T-helper 1 cell treated with Interleukin-12 subunit alpha and Interleukin-12 subunit beta and Interleukin-4 antibody, amounts not matched to agents 30 ng/mL and 1 ng/mL, for 36 hours (primary cell): Measurements from ENCODE around the gene TYK2. TPM values are rescaled to one million over a fixed set of nuclear protein-coding genes. Genes with fewer than 3 reads are reported as not detected.
"Not testable (repeated sequence)": the region's sequence is repeated elsewhere in the genome, so short reads cannot be mapped to it uniquely, and the experiment has no call there.

Experiments
- intact Hi-C: fragments of 100-400 bp; cut with micrococcal nuclease; formaldehyde crosslinking; loops from one replicate; pipeline ENCODE4 v1.15.1; 2024
- total RNA-seq: library from RNA; stranded (reverse); gene quantifications from 2 replicates; pipeline ENCODE4 v1.2.3, GENCODE V29; 2022

The TYK2 gene
- total RNA-seq, 1 donor from 2014 or later = 336 TPM

GRCh38 chr19:10411224-10411623 is 30.9 kb upstream of the TYK2 start:
- intact Hi-C loops = not testable (repeated sequence)

DNA sequence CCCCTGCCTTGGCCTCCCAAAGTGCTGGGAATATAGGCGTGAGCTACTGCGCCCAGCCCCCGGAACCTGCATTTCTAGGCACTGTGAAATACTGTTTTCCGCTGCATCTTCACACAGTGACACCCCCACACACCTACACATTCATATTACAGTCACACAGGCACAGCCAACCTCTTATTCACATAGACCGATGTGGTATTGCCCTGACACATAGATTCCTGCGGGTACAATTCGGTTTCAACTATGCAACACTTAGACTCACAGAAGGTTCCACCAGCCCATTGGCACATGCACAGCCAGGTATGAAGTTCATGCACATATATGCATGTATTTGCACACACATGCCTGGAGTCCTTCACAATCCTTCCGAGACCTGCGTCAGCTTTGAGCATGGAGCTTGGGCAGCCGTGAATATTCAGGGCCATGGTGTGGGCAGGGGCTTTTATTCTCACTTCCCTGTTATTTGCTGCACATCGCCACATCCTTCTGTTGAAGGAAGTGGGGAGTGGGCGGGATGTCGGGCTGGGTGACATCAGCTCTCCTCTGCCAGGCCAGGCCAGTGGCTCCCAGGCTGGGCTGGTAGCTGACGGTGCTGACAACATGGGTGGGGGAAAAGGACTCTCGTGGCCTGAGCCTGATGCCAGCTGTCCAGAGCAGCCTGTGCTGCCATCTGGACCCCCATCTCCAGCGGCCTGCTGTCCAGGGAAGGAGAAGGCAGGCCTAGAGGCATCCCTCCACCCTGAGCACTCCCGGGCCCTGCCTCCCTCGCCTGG is 28.3 kb upstream of the TYK2 start:
- intact Hi-C loops = loop anchor here (1.0 kb wide), 2 partner anchors 8 to 20 kb away; no protein-coding TSS in a partner anchor

GRCh38 chr19:10407096-10407495 is 26.7 kb upstream of the TYK2 start:
- intact Hi-C loops = no loop called here

DNA sequence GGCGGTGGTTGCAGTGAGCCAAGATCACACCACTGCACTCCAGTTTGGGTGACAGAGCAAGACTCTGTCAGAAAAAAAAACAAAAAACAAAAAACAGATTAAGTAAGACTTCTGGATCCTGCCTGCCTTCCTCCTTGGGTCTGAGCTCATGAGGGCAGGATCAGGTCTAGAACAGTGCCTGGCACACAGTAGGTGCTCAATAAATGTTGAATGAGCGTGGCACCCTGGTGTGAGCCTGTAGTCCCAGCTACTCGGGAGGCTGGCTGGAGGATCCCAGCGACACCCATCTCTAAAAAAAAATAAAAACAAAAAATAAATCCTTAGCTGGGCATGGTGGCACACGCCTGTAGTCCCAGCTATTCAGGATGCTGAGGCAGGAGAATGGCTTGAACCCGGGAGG is 25.8 kb upstream of the TYK2 start:
- intact Hi-C loops = no loop called here

GRCh38 chr19:10404888-10405820 is 24.8 kb upstream of the TYK2 start:
- intact Hi-C loops = loop anchor here (1.0 to 5.0 kb wide), 6 partner anchors 7 to 1102 kb away; partner anchors contain the start of gene ZNF653

DNA sequence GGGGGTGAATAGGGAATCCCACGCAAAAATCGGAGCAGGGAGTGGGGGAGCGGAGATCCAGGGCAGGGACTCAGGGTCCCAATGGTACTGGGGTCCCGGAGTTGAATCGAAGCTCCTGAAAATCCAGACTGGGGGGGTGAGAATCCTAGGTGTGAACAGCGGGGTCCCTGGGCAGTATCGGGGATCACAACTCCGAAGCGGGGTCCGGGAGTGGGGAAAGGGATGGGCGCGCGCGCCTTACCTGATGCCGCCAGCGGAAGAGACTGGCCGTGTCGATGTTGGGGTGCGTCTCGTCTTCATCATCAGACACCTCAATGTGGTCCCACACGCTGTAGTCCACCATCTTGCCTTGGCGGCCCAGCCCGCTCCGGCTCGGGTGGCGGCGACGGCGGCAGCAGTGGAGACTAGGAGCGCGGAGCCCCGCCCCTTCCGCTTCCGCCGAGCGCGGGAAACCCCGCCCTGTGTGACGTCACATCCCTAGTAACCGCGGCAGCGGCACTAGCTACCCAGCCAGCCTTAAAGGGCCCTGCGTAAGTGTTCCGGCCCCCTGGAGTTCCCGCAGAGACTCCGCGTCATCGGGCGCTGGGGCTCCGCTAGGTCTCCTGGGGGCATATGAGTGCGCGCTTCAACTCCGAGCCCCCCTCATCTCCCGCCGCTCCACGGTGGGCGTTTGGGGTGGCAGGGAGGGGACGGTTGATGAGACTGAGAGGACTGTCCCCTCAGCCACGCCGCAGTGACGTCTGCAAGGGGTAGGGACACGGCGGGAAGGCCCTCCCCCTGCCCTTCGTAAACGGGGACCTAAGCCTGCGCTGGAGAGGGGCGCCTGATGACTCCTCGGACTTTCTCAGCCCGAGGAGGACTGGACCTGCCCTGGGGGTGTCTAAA is 23.0 kb upstream of the TYK2 start, which contains the start of gene CDC37:
CDC37 (minus strand) TSS at position 406 of the 885 bp plus-strand sequence; CDS start at position 343, 63 bp downstream.
- intact Hi-C loops = loop anchor here (1.0 to 5.0 kb wide), 16 partner anchors 9 to 1104 kb away; partner anchors contain the start of genes ILF3, RAVER1, TYK2 and ZNF653

- intact Hi-C loops = loop anchor here (1.0 to 5.0 kb wide), 11 partner anchors 14 to 1105 kb away; partner anchors contain the start of genes ILF3, RAVER1, TYK2 and ZNF653
Observed at GRCh38 chr19:10402441-10403038, 22.2 kb upstream of the TYK2 start.

- intact Hi-C loops = loop anchor here (5.0 kb wide), 1 partner anchor 1107 kb away; the partner anchor contains the start of gene ZNF653
Observed at GRCh38 chr19:10399878-10400277, 19.5 kb upstream of the TYK2 start.

- intact Hi-C loops = not testable (repeated sequence)
Observed at GRCh38 chr19:10399340-10399739, 19.0 kb upstream of the TYK2 start.

- intact Hi-C loops = no loop called here
Observed at GRCh38 chr19:10398819-10399218, 18.4 kb upstream of the TYK2 start.

DNA sequence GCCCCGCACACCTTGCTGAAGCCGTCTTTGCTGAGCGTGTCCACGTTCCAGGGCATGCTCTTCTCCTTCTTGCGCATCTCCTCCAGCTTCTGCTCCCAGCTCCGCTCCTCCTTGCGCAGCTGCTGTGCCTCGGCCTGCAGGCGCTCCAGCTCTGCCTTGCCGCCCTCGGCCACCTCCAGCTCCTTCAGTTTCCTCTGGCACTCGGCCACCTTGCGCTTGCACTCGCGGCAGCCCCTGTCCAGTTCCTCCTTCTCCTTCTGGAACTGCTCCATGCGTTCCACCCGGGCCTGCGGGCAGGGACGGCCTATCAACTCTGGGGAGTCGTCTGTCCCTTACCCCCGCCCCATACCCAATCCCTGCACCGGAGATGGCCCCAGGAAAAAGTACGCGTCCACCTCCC is 15.5 kb upstream of the TYK2 start:
- intact Hi-C loops = no loop called here

- intact Hi-C loops = no loop called here
Observed at GRCh38 chr19:10395436-10395835, 15.1 kb upstream of the TYK2 start.

GRCh38 chr19:10395003-10395402 is 14.6 kb upstream of the TYK2 start:
- intact Hi-C loops = no loop called here

DNA sequence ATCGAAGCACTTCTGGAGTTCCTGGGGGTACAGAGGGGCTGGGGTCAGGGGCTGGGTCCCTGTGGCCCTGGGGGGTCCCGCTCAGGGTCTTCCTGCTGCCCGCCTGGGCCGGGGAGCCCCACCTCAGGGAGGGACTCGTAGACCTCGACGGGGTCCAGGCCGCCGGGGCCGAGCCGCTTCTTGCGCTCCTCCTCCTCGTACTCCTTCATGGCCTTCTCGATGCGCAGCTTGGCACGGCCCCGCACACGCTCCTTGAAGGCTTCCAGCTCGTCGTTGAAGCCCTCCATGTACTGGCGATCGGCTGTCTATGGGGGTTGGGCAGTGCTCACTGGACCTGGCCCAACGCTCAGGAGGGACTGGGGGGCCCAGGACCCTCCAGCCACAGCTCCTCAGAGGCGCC is 12.8 kb upstream of the TYK2 start:
- intact Hi-C loops = no loop called here

DNA sequence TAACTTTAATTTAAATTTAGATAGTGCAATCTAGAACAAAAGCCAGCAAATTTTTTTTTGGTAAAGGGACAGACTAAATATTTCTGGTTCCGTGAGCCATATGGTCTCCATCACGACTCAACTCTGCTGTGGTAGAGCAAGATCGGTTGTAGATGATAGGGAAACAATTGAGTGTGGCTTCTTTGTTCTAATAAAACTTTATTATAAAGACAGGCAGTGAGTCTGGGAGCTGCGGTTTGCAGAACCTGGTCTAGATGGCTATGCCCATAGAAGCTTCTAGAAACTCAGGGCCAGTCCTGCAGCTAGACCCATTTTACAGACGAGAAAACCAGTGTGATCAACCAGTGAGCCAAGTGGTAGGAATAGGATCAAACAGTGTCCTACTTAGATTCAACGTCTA is 11.7 kb upstream of the TYK2 start:
- intact Hi-C loops = no loop called here

- intact Hi-C loops = loop anchor here (2.0 kb wide), 1 partner anchor 460 kb away; no protein-coding TSS in a partner anchor
Observed at GRCh38 chr19:10390652-10391286, 10.4 kb upstream of the TYK2 start.

GRCh38 chr19:10389863-10390262 is 9.5 kb upstream of the TYK2 start:
- intact Hi-C loops = loop anchor here (1.0 to 2.0 kb wide), 3 partner anchors 121 to 459 kb away; no protein-coding TSS in a partner anchor

DNA sequence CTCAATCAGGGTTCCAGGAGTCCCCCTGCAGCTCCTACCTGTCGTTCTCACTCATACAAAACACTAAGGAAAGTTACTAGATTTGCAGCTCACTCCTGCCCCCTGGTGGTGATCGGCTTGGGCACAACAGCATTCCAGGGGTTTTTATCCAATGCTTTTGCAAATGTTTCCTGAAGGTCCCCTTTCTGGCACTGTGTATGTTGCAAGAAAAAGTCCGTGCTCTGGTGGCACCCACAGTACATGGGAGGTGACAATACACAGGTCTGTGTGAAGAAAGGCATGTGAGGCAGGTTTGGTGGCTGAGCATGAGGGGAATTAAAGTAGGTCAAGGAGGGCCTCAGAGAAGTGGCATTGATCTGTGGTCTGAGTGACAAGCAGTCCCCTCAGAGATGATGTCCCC is 8.6 kb upstream of the TYK2 start:
- intact Hi-C loops = loop anchor here (1.0 kb wide), 2 partner anchors 120 to 130 kb away; no protein-coding TSS in a partner anchor

DNA sequence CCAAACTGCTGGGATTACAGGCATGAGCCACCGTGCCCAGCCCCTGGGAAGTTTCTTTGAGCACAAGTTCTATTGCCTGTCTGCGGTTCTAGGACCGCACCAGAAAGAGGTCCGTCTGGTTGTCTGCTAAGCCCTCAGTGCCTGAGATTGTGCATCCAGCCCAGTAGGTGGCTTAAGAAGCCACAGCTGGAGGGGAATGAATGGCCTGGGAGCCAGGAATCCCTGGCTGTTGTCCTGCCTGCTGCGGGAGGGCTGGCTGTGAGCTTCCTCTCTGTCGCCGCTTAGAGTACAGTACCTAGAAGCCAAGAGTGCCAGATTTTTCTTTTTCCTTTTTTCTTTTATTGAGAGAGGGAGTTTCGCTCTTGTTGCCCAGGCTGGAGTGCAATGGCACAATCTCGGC is 4.2 kb upstream of the TYK2 start:
- intact Hi-C loops = loop anchor here (5.0 kb wide), 1 partner anchor 67 kb away; the partner anchor contains the start of gene FDX2

DNA sequence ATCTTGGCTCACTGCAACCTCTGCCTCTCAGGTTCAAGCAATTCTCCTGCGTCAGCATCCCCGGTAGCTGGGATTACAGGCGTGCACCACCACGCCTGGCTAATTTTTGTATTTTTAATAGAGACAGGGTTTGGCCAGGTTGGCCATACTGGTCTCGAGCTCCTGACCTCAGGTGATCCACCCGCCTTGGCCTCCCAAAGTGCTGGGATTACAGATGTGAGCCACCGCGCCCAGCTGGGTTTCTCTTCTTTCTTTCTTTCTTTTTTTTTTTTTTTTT is 2.8 kb upstream of the TYK2 start:
- intact Hi-C loops = loop anchor here (5.0 kb wide), 1 partner anchor 66 kb away; the partner anchor contains the start of gene FDX2
